HepG2 (cell line): ENCODE measurements around the gene AAMP. TPM values are rescaled to one million over a fixed set of nuclear protein-coding genes. Genes with fewer than 3 reads are reported as not detected.
A peak's percentile ranks its signal among the peaks of the same experiment; 100 is the strongest.

ENCODE experiments used
- ATAC-seq: fragments of 200-7000 bp; cut with Tn5 transposase; 3 replicates; pipeline ENCODE4 v1.9.1; 2020; ENCODE audit warnings: mild to moderate bottlenecking, moderate library complexity
- BruUV-seq: library from RNA; stranded (reverse); fragments of 400-500 nt; replicated peaks from 2 replicates; lab custom pipeline; 2021; lab: Mats Ljungman, UMichigan
- CTCF ChIA-PET: fragments of 300-600 bp; formaldehyde crosslinking; extraction: SDS; loops from one replicate; lab custom pipeline; 2021; ENCODE audit warnings: low total read pairs, inconsistent platforms, low intra/inter-chr PET ratio; lab: Yijun Ruan, JAX
- POLR2A ChIA-PET: fragments of 350-600 bp; sonication (Branson Sonifier 250); formaldehyde crosslinking; loops from one replicate; lab custom pipeline; 2020; ENCODE audit warnings: antibody characterized with exemption, inconsistent platforms; lab: Yijun Ruan, JAX
- DNase-seq: peaks from one replicate; pipeline ENCODE4 v3.0.0-alpha.2; 2015; ENCODE audit warnings: low spot score
- FAIRE-seq: peaks from 3 replicates; lab custom pipeline; 2011; peaks lifted over from hg19 to GRCh38; lab: Jason Lieb, UNC
- H2AFZ ChIP-seq: one replicate; pipeline ENCODE4 v1.6.1; 2011; ENCODE audit warnings: low read length, inconsistent platforms
- H3K27ac ChIP-seq: fragments of 300-600 bp; 3 replicates; pipeline ENCODE4 v1.8.0; 2011; ENCODE audit warnings: mixed run types, mild to moderate bottlenecking, mixed read lengths, low read length, inconsistent platforms; ENCODE audit not compliant: insufficient read depth; ENCODE audit errors: extremely low read length
- H3K27me3 ChIP-seq, 2 experiments: fragments of 200-600 bp in 1 of 2; 2 replicates in 1 of 2; 3 replicates in 1 of 2; pipeline versions ENCODE4 v1.6.0 to v1.8.0; 2011; ENCODE audit warnings: low read length in 2 of 2, mild to moderate bottlenecking in 2 of 2, moderate library complexity in 2 of 2, inconsistent platforms in 1 of 2; ENCODE audit not compliant: insufficient read depth in 2 of 2, control insufficient read depth in 1 of 2
- H3K36me3 ChIP-seq, 2 experiments: fragments of 200-600 bp in 1 of 2; replicated peaks in 1 of 2; 2 replicates in 1 of 2; 3 replicates in 1 of 2; pipeline versions ENCODE4 v1.5.1 to v1.8.0; 2011; ENCODE audit warnings: low read length in 2 of 2, inconsistent platforms in 1 of 2; ENCODE audit not compliant: insufficient read depth in 2 of 2, control insufficient read depth in 1 of 2
- H3K4me1 ChIP-seq: 2 replicates; pipeline ENCODE4 v1.5.1; 2012; ENCODE audit warnings: low read length, inconsistent platforms; ENCODE audit not compliant: insufficient read depth
- H3K4me2 ChIP-seq: 2 replicates; pipeline ENCODE4 v1.6.0; 2011; ENCODE audit warnings: low read depth, low read length, inconsistent platforms
- H3K4me3 ChIP-seq, 3 experiments: fragments of 200-600 bp in 1 of 3; sonication (generic), shearing (Covaris generic) in 1 of 3; replicated peaks in 1 of 3; 2 replicates each; pipeline ENCODE4 v1.5.1; 2011 to 2016; ENCODE audit warnings: low read length in 3 of 3, inconsistent platforms in 2 of 3, low read depth in 2 of 3, mild to moderate bottlenecking in 2 of 3, control low read depth in 1 of 3, mixed read lengths in 1 of 3; ENCODE audit not compliant: insufficient read depth in 1 of 3
- H3K79me2 ChIP-seq: one replicate; pipeline ENCODE4 v1.6.1; 2011; ENCODE audit warnings: low read length, inconsistent platforms; ENCODE audit not compliant: insufficient read depth
- H3K9ac ChIP-seq: 2 replicates; pipeline ENCODE4 v1.6.0; 2011; ENCODE audit warnings: mild to moderate bottlenecking, low read depth, low read length, inconsistent platforms; ENCODE audit not compliant: insufficient read depth
- H3K9me3 ChIP-seq: 2 replicates; pipeline ENCODE4 v1.5.1; 2012; ENCODE audit warnings: mild to moderate bottlenecking, low read length
- H4K20me1 ChIP-seq: 2 replicates; pipeline ENCODE4 v1.6.0; 2011; ENCODE audit warnings: inconsistent platforms, mild to moderate bottlenecking, low read length, moderate library complexity; ENCODE audit not compliant: insufficient read depth
- CREB1 ChIP-seq, 2 experiments: fragments of 450-650 bp in 1 of 2; IDR thresholded peaks; 2 replicates each; pipeline ENCODE4 v1.6.1; 2016 to 2017; ENCODE audit warnings: control low read depth in 1 of 2, mild to moderate bottlenecking in 1 of 2, missing compliant biosample characterization in 1 of 2, missing genetic modification characterization in 1 of 2
- IKZF4 ChIP-seq: sonication (generic); formaldehyde crosslinking; IDR thresholded peaks from 2 replicates; pipeline ENCODE4 v1.5.1; 2020; ENCODE audit warnings: borderline replicate concordance, mild to moderate bottlenecking, low read depth, missing genetic modification reagents; ENCODE audit errors: not compliant biosample characterization
- SALL1 ChIP-seq: sonication (generic); formaldehyde crosslinking; IDR thresholded peaks from 2 replicates; pipeline ENCODE4 v1.8.0; 2022; ENCODE audit warnings: mild to moderate bottlenecking, missing genetic modification reagents
- ZFP91 ChIP-seq: sonication (generic); formaldehyde crosslinking; IDR thresholded peaks from 2 replicates; pipeline ENCODE4 v1.9.0; 2022; ENCODE audit warnings: missing genetic modification reagents, mild to moderate bottlenecking, borderline replicate concordance
- ZNF646 ChIP-seq: sonication (generic); formaldehyde crosslinking; IDR thresholded peaks from 2 replicates; pipeline ENCODE4 v1.9.0; 2021; ENCODE audit warnings: mild to moderate bottlenecking, missing genetic modification reagents
- ZSCAN31 ChIP-seq: sonication (generic); formaldehyde crosslinking; IDR thresholded peaks from 2 replicates; pipeline ENCODE4 v1.5.0; 2020; ENCODE audit warnings: low read depth, mild to moderate bottlenecking, missing genetic modification reagents
- WGBS: methylation state at CpG from one replicate; pipeline ENCODE4 v1.1.6; 2017; ENCODE audit warnings: low lambda C conversion rate; 5-methylcytosine and 5-hydroxymethylcytosine counted together
- in situ Hi-C: cut with HindIII; loops from 2 replicates; pipeline ENCODE4 v1.10.0; 2017; ENCODE audit warnings: low pct_unique_long_range_greater_than_20kb; ENCODE audit not compliant: extremely low pct_ligation_motif_present
- intact Hi-C: fragments of 100-400 bp; cut with micrococcal nuclease; formaldehyde crosslinking; loops from one replicate; pipeline ENCODE4 v1.10.0; 2022; ENCODE audit not compliant: unreplicated experiment
- polyA plus RNA-seq, 8 experiments: library from polyadenylated mRNA; depleted of rRNA in 3 of 8; stranded (reverse) in 7 of 8; unstranded in 1 of 8; fragments of >200 nt; fragmentation: Illumina TruSeq in 4 of 8; extraction: Trizol in 4 of 8; gene quantifications; 2 replicates each; pipeline versions ENCODE4 v1.2.1 to v1.2.3, GENCODE V29; 2011 to 2016; ENCODE audit warnings: low read depth in 4 of 8, missing spikeins in 1 of 8, mixed read lengths in 1 of 8; ENCODE audit not compliant: insufficient read depth in 1 of 8
- total RNA-seq, 5 experiments: library from RNA; depleted of rRNA; stranded (reverse); fragments of >200 nt; fragmentation: Illumina TruSeq; extraction: Trizol; gene quantifications; 2 replicates each; pipeline ENCODE4 v1.2.3, GENCODE V29; 2016; ENCODE audit warnings: low read depth in 1 of 5

AAMP gene
- total and polyA plus RNA-seq, 2 of the 13 experiments (the other 11 are each of a cell fraction or from before 2014, with no cell fraction given) = 110 to 186 TPM

GRCh38 chr2:218317835-218318234 lies 47.9 kb upstream of the AAMP start:
- no peak for FAIRE-seq

More at GRCh38 chr2:218317835-218318234, 47.9 kb upstream of the AAMP start:
- TF ChIP-seq ZNF646 (CRISPR knock-in tag) (no peak), IKZF4 (CRISPR knock-in tag) (no peak), SALL1 (CRISPR knock-in tag) (no peak), ZSCAN31 (no peak), ZFP91 (no peak), CREB1 (IDR thresholded peaks at IDR 0.05) (peak; percentile 87), CREB1 (CRISPR knock-in tag; IDR thresholded peaks at IDR 0.05) (no peak)
- H3K36me3 ChIP-seq = no peaks in the 10 kb centered on the region
- ChIA-PET CTCF (no interaction called here), POLR2A (interaction anchor here (0.7 kb wide), 1 partner anchor 25 kb away, joined by 5 read pairs; no protein-coding TSS in a partner anchor)
- intact Hi-C loops = no loop called here
- no peak for ATAC-seq
- H3K9me3 ChIP-seq = no peaks in the 10 kb centered on the region
- WGBS = 74% methylated on average over 4 of the region's 4 CpGs
- in situ Hi-C loops = no loop called here
- no peak overlapping the region for H3K27ac ChIP-seq
- no peak overlapping the region for H2AFZ ChIP-seq
- no peak overlapping the region for H3K4me2 ChIP-seq
- no TSS peak for BruUV-seq
- no peak overlapping the region for H3K4me3 ChIP-seq
- H3K27me3 ChIP-seq = no peaks in the 10 kb centered on the region
- H3K4me1 ChIP-seq = peaks cover 60% of the 10 kb centered on the region
- H3K9ac ChIP-seq = no peak overlapping the region
- DNase-seq = no peak
- no peaks in the 10 kb centered on the region for H3K79me2 ChIP-seq
- H4K20me1 ChIP-seq = no peaks in the 10 kb centered on the region
